Measurements from ENCODE around the gene ZW10.
"Not testable (repeated sequence)": the region's sequence is repeated elsewhere in the genome, so short reads cannot be mapped to it uniquely, and the experiment has no call there.

The ZW10 gene

GRCh38 chr11:113773416-113774173 is at the start of gene ZW10:
ZW10 (minus strand) TSS chr11:113773692; CDS start chr11:113773666, 26 bp downstream.
- peak; percentile 97 for DNase-seq
- in situ Hi-C loops (cut with MboI; ENCODE audit: low pct_unique_long_range_greater_than_20kb, low sequenced_read_pairs): no loop called here

DNA sequence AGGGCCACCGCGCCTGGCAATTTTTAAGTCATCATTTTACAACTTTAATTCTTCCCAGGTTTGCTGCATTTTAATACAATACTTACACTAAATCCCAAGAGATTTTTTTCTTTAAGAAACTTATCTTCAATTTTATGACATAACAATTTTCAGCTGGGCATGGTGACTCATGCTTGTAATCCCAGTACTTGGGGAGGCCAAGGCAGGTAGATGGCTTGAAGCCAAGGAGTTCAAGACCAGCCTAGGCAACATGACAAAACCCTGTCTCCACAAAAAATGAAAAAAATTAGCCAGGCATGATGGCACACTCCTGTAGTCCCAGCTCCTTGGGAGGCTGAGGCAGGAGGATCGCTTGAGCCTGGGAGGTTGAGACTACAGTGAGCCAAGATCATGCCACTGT is 44.9 kb upstream of the ZW10 start:
- no peak for DNase-seq
- in situ Hi-C loops (cut with MboI; ENCODE audit: low pct_unique_long_range_greater_than_20kb, low sequenced_read_pairs): no loop called here

DNA sequence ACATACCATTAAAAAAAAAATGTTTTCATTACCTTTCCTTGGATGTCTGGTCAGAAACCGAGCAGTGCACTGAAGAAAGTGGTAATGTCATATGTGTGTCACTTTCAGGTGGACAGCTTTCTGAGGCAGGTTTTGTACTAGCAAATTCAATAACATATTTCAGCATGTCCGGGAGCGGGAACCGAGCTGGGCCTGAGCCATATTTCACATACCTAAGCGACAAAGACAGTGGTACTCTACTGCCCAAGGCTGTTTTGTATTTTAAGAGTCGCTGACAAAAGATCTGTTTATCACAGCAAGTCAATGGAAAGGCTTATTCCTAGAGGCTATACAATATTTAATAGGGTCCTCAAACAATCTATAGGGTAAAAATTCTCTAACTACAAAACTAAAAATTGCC is 44.1 kb upstream of the ZW10 start:
- in situ Hi-C loops (cut with MboI; ENCODE audit: low pct_unique_long_range_greater_than_20kb, low sequenced_read_pairs): no loop called here

DNA sequence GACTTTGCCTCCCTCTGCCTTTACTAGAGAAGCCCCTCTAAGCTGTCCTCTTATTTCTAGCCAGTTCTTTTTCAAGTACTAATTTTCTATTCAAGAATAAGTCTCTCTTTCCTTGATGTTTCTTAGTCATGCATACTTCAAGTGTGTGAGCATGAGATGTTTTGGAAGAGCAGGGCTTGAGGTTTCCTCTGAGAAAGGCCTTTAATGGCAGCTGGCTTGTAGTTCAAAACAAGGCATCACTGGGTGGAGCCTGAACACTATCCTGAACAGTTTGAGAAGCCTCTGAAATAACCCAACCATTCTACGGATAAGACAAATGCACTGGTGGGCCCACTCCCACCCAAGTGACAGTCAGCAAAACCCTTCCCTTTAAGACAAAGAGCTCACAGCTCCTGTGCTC is 43.7 kb upstream of the ZW10 start:
- DNase-seq: no peak
- in situ Hi-C loops (cut with MboI; ENCODE audit: low pct_unique_long_range_greater_than_20kb, low sequenced_read_pairs): no loop called here

More for the DNA sequence above, 44.1 kb upstream of the ZW10 start:
- DNase-seq: no peak

DNA sequence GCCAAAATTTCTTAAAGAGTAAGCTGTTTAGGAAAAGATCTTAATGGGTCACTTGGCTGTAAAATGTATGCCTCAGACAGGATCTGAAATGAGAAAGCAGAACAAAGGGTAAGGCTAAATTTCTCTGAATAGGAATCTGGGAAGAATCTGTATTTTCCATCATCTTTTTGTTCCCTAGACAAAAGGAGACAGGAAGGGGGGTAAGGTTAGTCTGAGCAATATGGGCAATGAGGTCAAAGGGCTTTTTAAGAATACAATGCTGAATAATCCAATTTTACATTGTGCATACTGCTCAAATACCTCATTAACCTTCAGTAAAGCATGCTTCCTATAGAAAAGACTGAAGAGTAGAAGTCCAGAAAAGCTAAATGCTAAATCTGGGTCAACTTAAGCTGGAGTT is 40.7 kb upstream of the ZW10 start:
- in situ Hi-C loops (cut with MboI; ENCODE audit: low pct_unique_long_range_greater_than_20kb, low sequenced_read_pairs): no loop called here
- DNase-seq: no peak

GRCh38 chr11:113808931-113809330 is 35.4 kb upstream of the ZW10 start:
- in situ Hi-C loops (cut with MboI; ENCODE audit: low pct_unique_long_range_greater_than_20kb, low sequenced_read_pairs): no loop called here
- no peak for DNase-seq

DNA sequence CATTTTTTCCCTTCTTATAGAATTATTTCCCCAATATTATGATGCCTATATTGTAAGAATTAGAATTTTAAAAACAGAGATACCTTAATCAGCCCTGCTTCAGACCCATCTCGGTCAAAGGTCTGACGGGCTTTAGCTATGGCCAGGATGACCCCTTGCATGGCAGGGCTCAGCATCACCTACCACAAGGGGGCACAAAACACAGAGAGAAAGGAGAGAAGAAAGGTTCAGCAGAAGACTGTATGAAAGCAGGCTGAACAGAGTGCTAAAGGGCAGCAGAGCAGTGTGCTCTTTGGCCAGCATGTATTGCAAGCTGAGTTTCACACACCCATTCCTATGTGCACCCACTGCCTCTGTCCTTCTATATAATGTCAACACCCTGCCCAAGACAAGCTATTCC is 32.9 kb upstream of the ZW10 start:
- DNase-seq: peak; percentile 47
- in situ Hi-C loops (cut with MboI; ENCODE audit: low pct_unique_long_range_greater_than_20kb, low sequenced_read_pairs): no loop called here

DNA sequence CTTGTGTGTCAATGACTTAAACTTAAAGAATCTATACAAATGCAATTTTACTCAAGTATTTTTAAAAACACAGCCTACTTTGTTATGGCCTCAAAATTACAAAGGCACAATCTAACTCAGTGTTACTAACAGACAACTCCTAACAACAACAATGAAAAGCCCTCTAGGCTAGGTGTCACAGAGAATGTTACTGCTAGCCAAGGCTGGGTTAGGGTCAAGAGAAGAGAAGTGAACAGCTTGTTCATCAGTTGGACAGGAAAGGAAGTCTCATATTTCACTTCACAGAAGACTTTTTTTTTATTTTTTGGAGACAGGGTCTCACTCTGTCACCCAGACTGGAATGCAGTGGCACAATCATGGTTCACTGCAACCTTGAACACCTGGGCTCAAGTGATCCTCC is 32.1 kb upstream of the ZW10 start:
- in situ Hi-C loops (cut with MboI; ENCODE audit: low pct_unique_long_range_greater_than_20kb, low sequenced_read_pairs): no loop called here
- no peak for DNase-seq

GRCh38 chr11:113802621-113803020 is 29.1 kb upstream of the ZW10 start:
- DNase-seq: no peak
- in situ Hi-C loops (cut with MboI; ENCODE audit: low pct_unique_long_range_greater_than_20kb, low sequenced_read_pairs): no loop called here

GRCh38 chr11:113796663-113797259 is 23.3 kb upstream of the ZW10 start:
- in situ Hi-C loops (cut with MboI; ENCODE audit: low pct_unique_long_range_greater_than_20kb, low sequenced_read_pairs): no loop called here

GRCh38 chr11:113789675-113790320 is 16.3 kb upstream of the ZW10 start:
- in situ Hi-C loops (cut with MboI; ENCODE audit: low pct_unique_long_range_greater_than_20kb, low sequenced_read_pairs): no loop called here
- DNase-seq: no peak

More at GRCh38 chr11:113796663-113797259, 23.3 kb upstream of the ZW10 start:
- DNase-seq: peak; percentile 52

GRCh38 chr11:113789016-113789415 is 15.5 kb upstream of the ZW10 start:
- DNase-seq; in situ Hi-C loops (cut with MboI; ENCODE audit: low pct_unique_long_range_greater_than_20kb, low sequenced_read_pairs): not testable (repeated sequence)

DNA sequence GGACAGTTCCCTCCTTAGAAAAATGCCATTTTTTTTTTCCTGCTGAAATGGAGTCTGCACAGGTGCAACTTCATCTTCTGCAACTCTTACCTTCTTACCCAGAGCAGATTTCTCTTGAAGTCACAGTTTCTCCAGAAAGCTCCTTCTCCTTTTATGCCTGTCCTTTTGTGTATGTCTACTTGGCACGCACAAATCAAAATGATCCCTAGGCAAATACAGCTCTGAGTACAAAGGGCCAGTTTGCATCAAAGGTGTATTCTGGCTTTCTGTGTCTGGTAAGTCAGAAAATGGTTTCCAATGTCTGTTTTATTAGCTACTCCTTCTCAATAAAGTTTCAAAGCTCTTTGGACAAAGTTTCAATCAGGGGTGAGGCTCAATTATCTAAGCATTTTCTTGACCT is 8.6 kb upstream of the ZW10 start:
- in situ Hi-C loops (cut with MboI; ENCODE audit: low pct_unique_long_range_greater_than_20kb, low sequenced_read_pairs): no loop called here

GRCh38 chr11:113781682-113782081 is 8.2 kb upstream of the ZW10 start:
- in situ Hi-C loops (cut with MboI; ENCODE audit: low pct_unique_long_range_greater_than_20kb, low sequenced_read_pairs): no loop called here
- no peak for DNase-seq

More for the DNA sequence above, 8.6 kb upstream of the ZW10 start:
- DNase-seq: no peak

- no peak for DNase-seq
- in situ Hi-C loops (cut with MboI; ENCODE audit: low pct_unique_long_range_greater_than_20kb, low sequenced_read_pairs): no loop called here
Observed at GRCh38 chr11:113779496-113779895, 6.0 kb upstream of the ZW10 start, which contains the start of gene CLDN25. CLDN25 (plus strand) TSS chr11:113779796; CDS start chr11:113779796, 0 bp downstream.

GRCh38 chr11:113778111-113778910 is 4.8 kb upstream of the ZW10 start:
- no peak for DNase-seq
- in situ Hi-C loops (cut with MboI; ENCODE audit: low pct_unique_long_range_greater_than_20kb, low sequenced_read_pairs): no loop called here

- no peak for DNase-seq
- in situ Hi-C loops (cut with MboI; ENCODE audit: low pct_unique_long_range_greater_than_20kb, low sequenced_read_pairs): no loop called here
Observed at GRCh38 chr11:113774174-113774503, 647 bp upstream of the ZW10 start.

DNA sequence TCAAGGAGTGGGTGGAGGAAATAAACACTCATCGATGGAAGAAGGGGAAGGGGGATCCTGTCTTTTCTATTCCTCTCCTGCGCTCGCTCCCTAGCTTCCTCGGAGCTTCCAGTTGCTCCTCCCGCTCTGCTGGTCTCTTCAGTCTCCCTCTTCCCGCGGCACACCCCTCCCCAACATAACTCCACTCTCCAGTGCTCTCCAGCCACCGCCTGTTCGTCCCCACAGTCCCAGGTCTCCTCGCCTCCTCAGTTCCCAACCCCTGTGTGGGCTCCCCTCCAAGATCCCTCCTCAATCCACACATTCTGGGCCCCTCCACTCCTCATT is 438 bp downstream of the ZW10 start:
- in situ Hi-C loops (cut with MboI; ENCODE audit: low pct_unique_long_range_greater_than_20kb, low sequenced_read_pairs): no loop called here
- no peak for DNase-seq

DNA sequence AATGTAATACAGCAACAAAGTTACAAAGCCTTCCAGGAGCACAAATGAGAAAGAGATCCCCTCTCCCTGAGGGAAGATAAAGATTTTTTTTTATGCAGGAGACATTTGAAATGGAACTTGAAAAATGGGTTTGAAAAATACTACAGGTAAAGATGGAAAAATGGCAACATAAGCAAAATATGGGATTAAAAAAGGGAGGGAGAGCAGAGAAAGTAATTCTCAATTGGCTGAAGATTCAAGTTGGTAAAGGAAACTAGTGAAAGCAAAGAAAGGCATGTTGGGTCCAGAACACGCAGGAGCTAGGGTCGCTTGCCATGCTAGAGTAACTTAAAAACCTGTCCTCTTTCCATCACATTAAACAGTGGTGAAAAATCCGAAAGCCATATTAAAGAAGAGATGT is 1.5 kb downstream of the ZW10 start:
- DNase-seq: no peak
- in situ Hi-C loops (cut with MboI; ENCODE audit: low pct_unique_long_range_greater_than_20kb, low sequenced_read_pairs): no loop called here
